HEK293 (cell line): ENCODE results near the gene FIBP.

Experiments used
- CTCF ChIA-PET: fragments of 350-600 bp; formaldehyde crosslinking; extraction: SDS; loops from one replicate; lab custom pipeline; 2021; ENCODE audit warnings: antibody characterized with exemption; lab: Yijun Ruan, JAX
- POLR2A ChIA-PET: fragments of 300-600 bp; formaldehyde crosslinking; extraction: SDS; loops from one replicate; lab custom pipeline; 2020; ENCODE audit warnings: antibody characterized with exemption, inconsistent platforms; lab: Yijun Ruan, JAX
- H3K27ac ChIP-seq: fragments of 200-500 bp; sonication (Bioruptor generic); 2 replicates; pipeline ENCODE4 v1.5.1; 2014; ENCODE audit warnings: low read depth, low read length, control low read depth, inconsistent platforms; ENCODE audit errors: extremely low read depth
- H3K36me3 ChIP-seq, 2 experiments: fragments of 200-500 bp in 1 of 2; sonication (Bioruptor generic) in 1 of 2; 1 replicate in 1 of 2; 2 replicates in 1 of 2; pipeline ENCODE4 v1.5.1; 2014 to 2017; ENCODE audit warnings: inconsistent platforms in 2 of 2, low read length in 2 of 2; ENCODE audit not compliant: control insufficient read depth in 2 of 2, insufficient read depth in 1 of 2
- H3K4me1 ChIP-seq: fragments of 200-500 bp; sonication (Bioruptor generic); 2 replicates; pipeline ENCODE4 v1.5.1; 2014; ENCODE audit warnings: mild to moderate bottlenecking, low read length, inconsistent platforms; ENCODE audit not compliant: control insufficient read depth, insufficient read depth
- H3K4me3 ChIP-seq: 2 replicates; pipeline ENCODE4 v1.5.1; 2011; ENCODE audit warnings: low read depth, mild to moderate bottlenecking, control low read depth, low read length, moderate library complexity
- H3K9me3 ChIP-seq: fragments of 200-500 bp; sonication (Bioruptor generic); 2 replicates; pipeline ENCODE4 v1.5.1; 2014; ENCODE audit warnings: low read depth, low read length, inconsistent platforms; ENCODE audit not compliant: control insufficient read depth, insufficient read depth
- GFI1B ChIP-seq: fragments of 450-650 bp; formaldehyde crosslinking; IDR thresholded peaks from 2 replicates; pipeline ENCODE4 v1.5.1; 2016; ENCODE audit warnings: missing biosample characterization, missing genetic modification characterization
- GLIS1 ChIP-seq: fragments of 450-650 bp; formaldehyde crosslinking; IDR thresholded peaks from 2 replicates; pipeline ENCODE4 v1.5.1; 2016; ENCODE audit warnings: missing biosample characterization, missing genetic modification characterization
- HOXD13 ChIP-seq: sonication (generic); formaldehyde crosslinking; IDR thresholded peaks from 2 replicates; pipeline ENCODE4 v1.8.0; 2022; ENCODE audit warnings: missing genetic modification reagents, borderline replicate concordance
- KLF8 ChIP-seq: fragments of 450-650 bp; formaldehyde crosslinking; IDR thresholded peaks from 2 replicates; pipeline ENCODE4 v1.5.1; 2016; ENCODE audit warnings: missing biosample characterization, missing genetic modification characterization
- PRDM2 ChIP-seq: fragments of 450-650 bp; formaldehyde crosslinking; IDR thresholded peaks from 2 replicates; pipeline ENCODE4 v1.5.1; 2016; ENCODE audit warnings: missing biosample characterization, missing genetic modification characterization, borderline replicate concordance
- SP7 ChIP-seq: fragments of 450-650 bp; formaldehyde crosslinking; IDR thresholded peaks from 2 replicates; pipeline ENCODE4 v1.5.1; 2016; ENCODE audit warnings: missing biosample characterization, missing genetic modification characterization
- ZBTB21 ChIP-seq: fragments of 450-650 bp; formaldehyde crosslinking; IDR thresholded peaks from 2 replicates; pipeline ENCODE4 v1.5.1; 2017; ENCODE audit warnings: missing biosample characterization, missing genetic modification characterization
- ZNF10 ChIP-seq: fragments of 450-650 bp; formaldehyde crosslinking; IDR thresholded peaks from 2 replicates; pipeline ENCODE4 v1.5.1; 2017; ENCODE audit warnings: missing biosample characterization, missing genetic modification characterization
- ZNF202 ChIP-seq: fragments of 450-650 bp; formaldehyde crosslinking; IDR thresholded peaks from 2 replicates; pipeline ENCODE4 v1.5.1; 2016; ENCODE audit warnings: missing biosample characterization, missing genetic modification characterization, borderline replicate concordance
- ZNF24 ChIP-seq: fragments of 450-650 bp; formaldehyde crosslinking; IDR thresholded peaks from 2 replicates; pipeline ENCODE4 v1.5.1; 2016; ENCODE audit warnings: missing biosample characterization, missing genetic modification characterization
- ZNF266 ChIP-seq: fragments of 450-650 bp; formaldehyde crosslinking; IDR thresholded peaks from 2 replicates; pipeline ENCODE4 v1.5.1; 2016; ENCODE audit warnings: missing biosample characterization, missing genetic modification characterization, low read depth
- ZNF280C ChIP-seq: fragments of 450-650 bp; formaldehyde crosslinking; IDR thresholded peaks from 2 replicates; pipeline ENCODE4 v1.5.1; 2016; ENCODE audit warnings: missing biosample characterization, missing genetic modification characterization
- ZNF311 ChIP-seq: fragments of 450-650 bp; formaldehyde crosslinking; IDR thresholded peaks from 2 replicates; pipeline ENCODE4 v1.5.1; 2017; ENCODE audit warnings: missing biosample characterization, missing genetic modification characterization, borderline replicate concordance
- ZNF426 ChIP-seq: fragments of 450-650 bp; formaldehyde crosslinking; IDR thresholded peaks from 2 replicates; pipeline ENCODE4 v1.5.1; 2017; ENCODE audit warnings: missing biosample characterization, missing genetic modification characterization, mild to moderate bottlenecking, inconsistent platforms, moderate library complexity
- ZNF501 ChIP-seq: fragments of 450-650 bp; formaldehyde crosslinking; IDR thresholded peaks from 2 replicates; pipeline ENCODE4 v1.5.1; 2016; ENCODE audit warnings: missing biosample characterization, missing genetic modification characterization
- ZNF664 ChIP-seq: fragments of 450-650 bp; formaldehyde crosslinking; IDR thresholded peaks from 2 replicates; pipeline ENCODE4 v1.5.1; 2016; ENCODE audit warnings: missing biosample characterization, missing genetic modification characterization
- ZNF692 ChIP-seq: fragments of 450-650 bp; formaldehyde crosslinking; IDR thresholded peaks from 2 replicates; pipeline ENCODE4 v1.5.1; 2016; ENCODE audit warnings: missing biosample characterization, missing genetic modification characterization
- ZNF777 ChIP-seq: fragments of 450-650 bp; formaldehyde crosslinking; IDR thresholded peaks from 2 replicates; pipeline ENCODE4 v1.5.1; 2017; ENCODE audit warnings: missing biosample characterization, missing genetic modification characterization, borderline replicate concordance
- TF ChIP-seq, protein P1 (sequence below): fragments of 450-650 bp; formaldehyde crosslinking; IDR thresholded peaks from 2 replicates; pipeline ENCODE4 v1.5.1; 2017; ENCODE audit warnings: missing biosample characterization, missing genetic modification characterization
- TF ChIP-seq, protein P2 (sequence below): fragments of 450-650 bp; formaldehyde crosslinking; IDR thresholded peaks from 2 replicates; pipeline ENCODE4 v1.5.1; 2016; ENCODE audit warnings: missing biosample characterization, missing genetic modification characterization
- TF ChIP-seq, protein P3 (sequence below): fragments of 450-650 bp; formaldehyde crosslinking; IDR thresholded peaks from 2 replicates; pipeline ENCODE4 v1.5.1; 2016; ENCODE audit warnings: missing biosample characterization, missing genetic modification characterization

FIBP gene

DNA sequence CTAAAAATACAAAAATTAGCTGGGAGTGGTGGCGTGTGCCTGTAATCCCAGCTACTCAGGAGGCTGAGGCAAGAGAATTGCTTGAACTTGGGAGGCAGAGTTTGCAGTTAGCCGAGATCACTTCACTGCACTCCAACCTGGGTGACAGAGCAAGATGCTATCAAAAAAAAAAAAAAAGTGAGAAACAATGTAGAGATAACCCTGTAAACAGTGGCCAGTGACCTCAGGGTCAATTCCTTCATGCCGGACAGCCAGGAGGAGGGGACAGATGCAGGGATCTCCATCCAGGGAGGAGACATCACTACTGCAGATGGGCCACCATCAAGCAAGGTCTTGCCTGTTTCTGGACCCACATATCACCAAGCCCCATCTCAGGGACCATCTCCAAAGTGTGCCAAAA is 40.5 kb downstream of the FIBP start:
- peaks cover 0 to 16% of the 10 kb centered on the region in 2 experiments; a peak in 1 of 3 replicates for H3K36me3 ChIP-seq
- ChIA-PET POLR2A (interaction anchor here (0.5 to 2.5 kb wide), 4 partner anchors 9 to 120 kb away, joined by 3 to 14 read pairs (median 4); partner anchors contain the start of gene CFL1), CTCF (interaction anchor here (1.2 to 1.7 kb wide), 3 partner anchors 12 to 29 kb away, joined by 3 to 7 read pairs (median 5); partner anchors contain the start of gene MUS81)
- no peak overlapping the region for H3K27ac ChIP-seq
- no peaks in the 10 kb centered on the region for H3K9me3 ChIP-seq
- H3K4me3 ChIP-seq = no peak overlapping the region
- no peaks in the 10 kb centered on the region for H3K4me1 ChIP-seq
- no peak for TF ChIP-seq SP7 (tag by site-specific recombination)
- TF ChIP-seq ZNF777 (tag by site-specific recombination) = no peak
- no peak for TF ChIP-seq ZNF24 (tag by site-specific recombination)
- TF ChIP-seq HOXD13 (CRISPR knock-in tag) = no peak
- TF ChIP-seq, protein P1, sequence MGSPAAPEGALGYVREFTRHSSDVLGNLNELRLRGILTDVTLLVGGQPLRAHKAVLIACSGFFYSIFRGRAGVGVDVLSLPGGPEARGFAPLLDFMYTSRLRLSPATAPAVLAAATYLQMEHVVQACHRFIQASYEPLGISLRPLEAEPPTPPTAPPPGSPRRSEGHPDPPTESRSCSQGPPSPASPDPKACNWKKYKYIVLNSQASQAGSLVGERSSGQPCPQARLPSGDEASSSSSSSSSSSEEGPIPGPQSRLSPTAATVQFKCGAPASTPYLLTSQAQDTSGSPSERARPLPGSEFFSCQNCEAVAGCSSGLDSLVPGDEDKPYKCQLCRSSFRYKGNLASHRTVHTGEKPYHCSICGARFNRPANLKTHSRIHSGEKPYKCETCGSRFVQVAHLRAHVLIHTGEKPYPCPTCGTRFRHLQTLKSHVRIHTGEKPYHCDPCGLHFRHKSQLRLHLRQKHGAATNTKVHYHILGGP (tag by site-specific recombination) = no peak
- TF ChIP-seq ZNF692 (tag by site-specific recombination) = no peak
- no peak for TF ChIP-seq ZNF280C
- TF ChIP-seq ZBTB21 (tag by site-specific recombination) = no peak
- TF ChIP-seq KLF8 (tag by site-specific recombination) = no peak
- no peak for TF ChIP-seq ZNF202 (tag by site-specific recombination)
- TF ChIP-seq ZNF426 (tag by site-specific recombination) = no peak
- TF ChIP-seq GLIS1 (tag by site-specific recombination) = no peak
- no peak for TF ChIP-seq ZNF10 (tag by site-specific recombination)

DNA sequence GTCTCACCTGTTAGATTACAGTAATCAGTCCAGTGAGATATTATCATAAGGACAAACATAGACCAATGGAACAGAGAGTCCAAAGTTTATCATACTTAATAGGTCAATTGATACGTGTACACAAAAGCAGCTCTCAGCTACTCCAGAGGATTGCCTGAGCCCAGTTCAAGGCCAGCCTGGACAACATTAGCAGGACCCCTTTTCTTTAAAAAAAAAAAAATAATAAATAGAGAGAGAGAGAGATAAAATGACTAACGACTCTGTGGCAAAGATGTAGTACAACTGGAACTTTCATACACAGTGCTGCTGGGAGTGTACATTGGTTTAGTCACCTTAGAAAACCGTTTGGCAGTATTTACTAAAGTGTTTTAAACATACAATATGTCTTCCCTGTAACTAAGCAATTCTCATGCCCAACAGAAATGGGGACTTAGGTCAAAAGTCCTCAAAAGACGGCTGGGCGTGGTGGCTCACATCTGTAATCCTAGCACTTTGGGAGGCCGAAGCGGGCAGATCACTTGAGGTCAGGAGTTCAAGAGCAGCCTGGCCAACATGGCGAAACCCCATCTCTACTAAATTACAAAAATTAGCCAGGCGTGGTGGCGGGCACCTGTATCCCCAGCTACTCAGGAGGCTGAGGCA is 43.9 kb downstream of the FIBP start:
- H3K27ac ChIP-seq = no peak overlapping the region
- no peaks in the 10 kb centered on the region for H3K36me3 ChIP-seq
- ChIA-PET CTCF (interaction anchor here (0.6 to 1.6 kb wide), 2 partner anchors 28 to 132 kb away, joined by 4 read pairs; partner anchors contain the start of gene KAT5), POLR2A (interaction anchor here (1.0 to 1.5 kb wide), 2 partner anchors 8 to 14 kb away, joined by 3 to 4 read pairs; partner anchors contain the start of gene CFL1)
- H3K4me3 ChIP-seq = no peak overlapping the region
- H3K4me1 ChIP-seq = no peaks in the 10 kb centered on the region
- H3K9me3 ChIP-seq = no peaks in the 10 kb centered on the region
- no peak for TF ChIP-seq HOXD13 (CRISPR knock-in tag)
- TF ChIP-seq ZNF311 (tag by site-specific recombination) = no peak
- no peak for TF ChIP-seq PRDM2 (tag by site-specific recombination)
- TF ChIP-seq ZNF501 (tag by site-specific recombination) = no peak
- no peak for TF ChIP-seq GFI1B
- TF ChIP-seq, protein P2, sequence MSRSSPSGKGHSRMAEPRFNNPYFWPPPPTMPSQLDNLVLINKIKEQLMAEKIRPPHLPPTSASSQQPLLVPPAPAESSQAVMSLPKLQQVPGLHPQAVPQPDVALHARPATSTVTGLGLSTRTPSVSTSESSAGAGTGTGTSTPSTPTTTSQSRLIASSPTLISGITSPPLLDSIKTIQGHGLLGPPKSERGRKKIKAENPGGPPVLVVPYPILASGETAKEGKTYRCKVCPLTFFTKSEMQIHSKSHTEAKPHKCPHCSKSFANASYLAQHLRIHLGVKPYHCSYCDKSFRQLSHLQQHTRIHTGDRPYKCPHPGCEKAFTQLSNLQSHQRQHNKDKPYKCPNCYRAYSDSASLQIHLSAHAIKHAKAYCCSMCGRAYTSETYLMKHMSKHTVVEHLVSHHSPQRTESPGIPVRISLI = no peak
- no peak for TF ChIP-seq ZNF266 (tag by site-specific recombination)
- TF ChIP-seq ZNF664 (tag by site-specific recombination) = no peak
- TF ChIP-seq, protein P3, sequence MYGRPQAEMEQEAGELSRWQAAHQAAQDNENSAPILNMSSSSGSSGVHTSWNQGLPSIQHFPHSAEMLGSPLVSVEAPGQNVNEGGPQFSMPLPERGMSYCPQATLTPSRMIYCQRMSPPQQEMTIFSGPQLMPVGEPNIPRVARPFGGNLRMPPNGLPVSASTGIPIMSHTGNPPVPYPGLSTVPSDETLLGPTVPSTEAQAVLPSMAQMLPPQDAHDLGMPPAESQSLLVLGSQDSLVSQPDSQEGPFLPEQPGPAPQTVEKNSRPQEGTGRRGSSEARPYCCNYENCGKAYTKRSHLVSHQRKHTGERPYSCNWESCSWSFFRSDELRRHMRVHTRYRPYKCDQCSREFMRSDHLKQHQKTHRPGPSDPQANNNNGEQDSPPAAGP (tag by site-specific recombination) = no peak
